NCI-H1092 treated with DMSO at 0.1 percent for 48 hours (cell line): ENCODE data around the gene FAM234A.

ENCODE experiments used
- DNase-seq: peaks from one replicate; lab custom pipeline; 2025; lab: John Stamatoyannopoulos, UW

Gene FAM234A

DNA sequence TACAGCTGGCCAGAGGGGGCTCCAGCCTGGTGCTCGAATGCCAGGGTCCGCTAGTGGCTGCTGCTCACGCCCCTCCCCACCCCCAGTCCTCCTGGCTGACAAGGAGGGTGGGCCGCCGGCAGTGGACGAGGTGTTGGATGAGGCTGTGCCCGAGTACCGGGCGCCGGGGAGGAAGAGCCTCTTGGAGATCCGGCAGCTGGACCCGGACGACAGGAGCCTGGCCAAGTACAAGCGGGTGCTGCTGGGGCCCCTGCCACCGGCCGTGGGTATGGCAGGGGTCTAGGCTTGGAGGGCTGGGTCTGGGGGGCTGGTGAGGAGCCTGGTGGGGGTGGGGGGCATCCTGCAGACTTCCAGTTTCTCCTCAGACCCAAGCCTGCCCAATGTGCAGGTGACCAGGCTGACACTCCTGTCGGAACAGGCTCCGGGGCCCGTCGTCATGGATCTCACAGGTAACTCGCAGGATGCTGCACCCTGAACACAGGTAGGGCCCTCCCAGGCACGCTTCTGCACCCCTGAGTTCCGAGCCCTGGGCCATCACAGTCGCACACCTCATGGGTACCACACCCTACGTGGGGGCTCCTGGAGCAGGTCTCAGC, 47.1 kb downstream of the FAM234A start:
- DNase-seq: no peak

- no peak for DNase-seq
Observed at GRCh38 chr16:282491-282890, 47.9 kb downstream of the FAM234A start.

GRCh38 chr16:283033-283805, 48.6 kb downstream of the FAM234A start, which contains the start of gene PDIA2:
Gene PDIA2 (plus strand): TSS chr16:283164. CDS start chr16:283170, 6 bp downstream.
- no peak for DNase-seq

- no peak for DNase-seq
Observed at GRCh38 chr16:284204-285120, 49.8 kb downstream of the FAM234A start.

DNA sequence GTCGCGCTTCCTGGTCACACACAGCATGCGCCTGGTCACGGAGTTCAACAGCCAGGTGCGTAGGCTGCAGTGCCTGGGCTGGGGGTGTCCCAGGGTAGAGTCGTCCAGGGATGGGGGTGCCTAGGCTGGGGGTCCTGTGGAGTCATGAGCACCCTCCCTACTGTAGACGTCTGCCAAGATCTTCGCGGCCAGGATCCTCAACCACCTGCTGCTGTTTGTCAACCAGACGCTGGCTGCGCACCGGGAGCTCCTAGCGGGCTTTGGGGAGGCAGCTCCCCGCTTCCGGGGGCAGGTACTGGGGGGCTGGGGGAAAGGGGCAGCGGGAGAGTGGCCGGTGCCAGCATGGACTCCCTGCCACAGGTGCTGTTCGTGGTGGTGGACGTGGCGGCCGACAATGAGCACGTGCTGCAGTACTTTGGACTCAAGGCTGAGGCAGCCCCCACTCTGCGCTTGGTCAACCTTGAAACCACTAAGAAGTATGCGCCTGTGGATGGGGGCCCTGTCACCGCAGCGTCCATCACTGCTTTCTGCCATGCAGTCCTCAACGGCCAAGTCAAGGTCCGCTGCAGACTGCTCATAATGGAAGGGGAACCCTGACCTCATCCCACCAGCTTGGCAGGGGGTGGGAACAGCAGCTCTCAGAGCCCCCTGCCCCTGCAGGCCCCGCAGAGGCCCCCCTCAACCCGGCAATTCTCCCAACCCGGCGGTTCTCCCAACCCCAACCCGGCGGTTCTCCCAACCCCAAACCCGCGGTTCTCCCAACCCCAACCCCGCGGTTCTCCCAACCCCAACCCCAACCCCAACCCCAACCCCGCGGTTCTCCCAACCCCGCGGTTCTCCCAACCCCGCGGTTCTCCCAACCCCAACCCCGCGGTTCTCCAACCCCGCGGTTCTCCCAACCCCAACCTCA, 50.8 kb downstream of the FAM234A start:
- no peak for DNase-seq

- DNase-seq: no peak
Observed at GRCh38 chr16:286491-287297, 52.1 kb downstream of the FAM234A start.

DNA sequence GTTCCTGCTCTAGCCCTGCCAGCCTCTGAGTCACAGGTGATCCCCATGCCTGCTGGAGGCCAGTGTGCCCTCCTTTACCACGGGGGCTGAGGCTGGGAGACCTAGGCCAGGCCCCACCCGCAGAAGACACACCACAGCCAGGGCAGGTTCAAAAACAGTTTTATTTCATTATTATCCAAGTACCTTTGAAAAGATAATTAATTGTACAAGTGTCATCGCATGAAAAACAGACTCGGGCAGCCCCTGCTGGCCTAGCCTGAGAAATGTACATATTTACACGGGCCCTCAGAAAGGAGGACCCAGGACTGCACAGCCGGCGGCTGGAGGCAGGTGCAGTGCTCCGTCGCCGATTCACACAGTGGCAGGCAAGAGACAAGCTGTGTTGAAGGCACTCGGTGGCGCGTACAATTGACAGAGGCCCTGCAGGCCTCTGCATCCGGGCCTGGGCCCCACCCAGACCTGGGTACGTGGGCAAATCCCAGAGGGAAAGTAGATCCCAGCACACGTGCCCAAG, 52.7 kb downstream of the FAM234A start:
- DNase-seq: peak; percentile 70

- no peak for DNase-seq
Observed at GRCh38 chr16:287981-288920, 53.6 kb downstream of the FAM234A start.

DNA sequence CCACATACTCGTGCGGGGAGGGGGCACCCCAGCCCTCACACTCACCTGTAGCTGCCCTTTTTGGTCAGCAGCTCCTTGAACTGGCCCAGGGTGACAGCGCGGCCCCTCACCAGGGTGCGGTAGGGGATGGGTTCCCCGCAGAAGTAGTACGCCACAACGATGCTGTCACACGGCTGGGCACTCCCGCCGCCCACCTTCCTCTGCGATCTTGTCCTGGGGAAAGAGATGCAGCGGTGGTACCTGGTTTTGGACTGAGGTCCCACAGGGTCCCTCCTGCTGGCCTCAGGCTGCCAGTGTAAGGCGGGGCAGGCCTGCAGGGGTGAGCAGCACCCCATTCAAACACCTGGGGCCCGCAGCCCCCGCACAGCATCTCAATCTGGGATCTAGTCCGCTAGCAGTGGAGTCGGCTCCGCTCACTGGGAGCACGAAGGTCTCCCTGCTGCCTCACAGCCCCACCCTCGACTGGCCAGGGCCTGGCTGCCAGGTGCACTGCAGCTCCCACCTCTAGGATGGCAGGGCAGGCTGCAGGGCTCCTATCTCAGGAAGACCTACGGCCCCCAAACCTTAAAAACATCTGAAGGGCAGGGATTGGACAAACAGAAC, 54.9 kb downstream of the FAM234A start:
- no peak for DNase-seq

DNA sequence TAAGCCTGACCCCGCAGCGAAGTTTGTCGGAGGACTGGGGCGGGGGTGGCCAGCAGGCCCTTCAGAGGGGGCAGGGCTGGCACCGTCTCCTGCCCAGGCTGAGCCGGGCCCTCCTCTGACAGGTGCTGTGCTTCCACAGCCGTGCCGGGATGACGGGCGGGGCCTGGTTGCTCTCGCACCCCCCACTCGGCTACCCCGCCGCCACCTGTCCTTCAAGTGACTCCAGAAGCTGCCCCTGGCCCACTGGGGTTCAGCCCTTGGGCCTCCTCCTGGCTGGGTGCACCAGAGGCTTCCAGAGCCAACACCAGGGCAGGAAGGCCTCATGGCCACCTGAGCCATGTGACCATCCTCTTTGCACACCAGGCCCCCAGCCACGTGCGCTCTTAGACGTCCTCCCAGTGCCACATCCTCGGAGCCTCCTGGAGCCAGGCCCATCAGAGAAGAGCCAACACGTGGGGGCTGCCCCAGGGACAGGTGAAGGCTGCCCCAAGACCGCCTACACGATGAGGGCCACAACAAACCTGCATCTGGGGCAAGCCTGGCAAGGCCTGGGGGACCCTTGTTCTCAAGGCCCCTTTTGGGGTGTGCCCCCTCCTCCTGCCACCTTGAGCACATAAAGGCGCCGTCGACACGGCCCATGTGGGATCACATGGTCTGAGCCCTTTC, 55.5 kb downstream of the FAM234A start:
- no peak for DNase-seq

GRCh38 chr16:290681-291405, 56.2 kb downstream of the FAM234A start:
- DNase-seq: no peak

DNA sequence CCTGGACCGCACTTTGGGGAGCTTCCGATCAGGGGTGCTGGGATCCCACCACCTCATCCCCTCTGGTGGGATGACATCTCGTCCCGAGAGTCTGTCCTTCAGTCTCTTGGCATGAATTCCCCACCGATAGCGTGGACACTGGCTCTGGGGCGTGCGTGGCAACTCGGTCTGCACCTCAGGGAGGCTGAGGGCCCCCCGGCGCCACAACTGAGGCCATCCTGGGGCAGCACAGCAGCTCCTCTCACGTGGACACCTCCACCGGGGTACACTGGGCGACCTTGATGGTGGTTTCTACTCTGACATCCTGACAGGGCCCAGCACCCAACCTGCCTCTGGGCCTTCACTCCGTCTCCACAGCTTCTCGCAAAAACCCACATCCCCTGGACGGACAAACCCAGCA, 56.9 kb downstream of the FAM234A start:
- DNase-seq: no peak

- no peak for DNase-seq
Observed at GRCh38 chr16:293043-293775, 58.6 kb downstream of the FAM234A start.

DNA sequence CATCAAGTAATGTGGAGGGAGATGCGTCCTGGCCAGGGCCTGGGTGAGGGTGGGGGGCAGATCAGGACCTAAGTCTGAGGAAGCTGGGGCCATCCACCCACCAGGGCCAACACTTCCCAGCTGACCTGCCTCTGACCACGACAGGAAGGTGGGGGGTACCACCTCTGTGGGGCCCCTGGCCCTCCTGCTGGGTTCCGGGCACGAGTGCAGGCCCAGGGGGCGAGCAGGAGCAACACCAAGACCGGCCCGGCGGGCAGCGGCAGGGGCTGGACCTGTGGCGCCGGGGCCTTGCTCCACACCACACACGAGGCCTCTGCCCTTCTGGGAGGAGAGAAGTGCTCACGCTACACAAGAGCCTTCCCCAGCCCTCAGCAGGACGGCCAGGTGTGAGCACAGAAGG, 61.7 kb downstream of the FAM234A start:
- no peak for DNase-seq

- DNase-seq: no peak
Observed at GRCh38 chr16:296806-297510, 62.3 kb downstream of the FAM234A start.

GRCh38 chr16:297832-298231, 63.2 kb downstream of the FAM234A start:
- DNase-seq: no peak
